PC-3 (cell line): ENCODE measurements around the gene SPIRE2. TPM values are rescaled to one million over a fixed set of nuclear protein-coding genes. Genes with fewer than 3 reads are reported as not detected.
"Not testable (repeated sequence)": the region's sequence is repeated elsewhere in the genome, so short reads cannot be mapped to it uniquely, and the experiment has no call there.

Experiments used
- ATAC-seq: fragments of 200-7000 bp; cut with Tn5 transposase; 2 replicates; pipeline ENCODE4 v1.9.1; 2020; ENCODE audit warnings: mild to moderate bottlenecking, moderate library complexity
- BruUV-seq: library from RNA; stranded (reverse); fragments of 400-500 nt; replicated peaks from 2 replicates; lab custom pipeline; 2021; lab: Mats Ljungman, UMichigan
- CTCF ChIA-PET: fragments of 300-600 bp; sonication (Branson Sonifier 250); formaldehyde crosslinking; loops from one replicate; lab custom pipeline; 2022; ENCODE audit warnings: antibody characterized with exemption; lab: Charles Lee
- POLR2A ChIA-PET: fragments of 300-600 bp; sonication (Branson Sonifier 250); formaldehyde crosslinking; loops from one replicate; lab custom pipeline; 2022; ENCODE audit warnings: antibody characterized with exemption; ENCODE audit not compliant: unreplicated experiment; lab: Charles Lee
- DNase-seq: peaks from one replicate; pipeline ENCODE4 v3.0.0-alpha.2; 2015
- H2AFZ ChIP-seq: fragments of 300-600 bp; sonication (generic); 2 replicates; pipeline ENCODE4 v1.6.0; 2016; ENCODE audit warnings: antibody characterized with exemption, low read length
- H3F3A ChIP-seq: fragments of 300-600 bp; sonication (generic); one replicate; pipeline ENCODE4 v1.6.0; 2017; ENCODE audit warnings: antibody characterized with exemption, low read length, control low read depth, mild to moderate bottlenecking; ENCODE audit not compliant: unreplicated experiment
- H3K27ac ChIP-seq: fragments of 300-600 bp; sonication (generic); 2 replicates; pipeline ENCODE4 v1.5.1; 2016; ENCODE audit warnings: mild to moderate bottlenecking, low read length
- H3K27me3 ChIP-seq: fragments of 300-600 bp; sonication (generic); 2 replicates; pipeline ENCODE4 v1.6.1; 2016; ENCODE audit warnings: low read length, mixed read lengths
- H3K36me3 ChIP-seq: fragments of 300-600 bp; sonication (generic); 2 replicates; pipeline ENCODE4 v1.6.1; 2016; ENCODE audit warnings: low read depth, mixed run types, low read length, mixed read lengths
- H3K4me1 ChIP-seq: fragments of 300-600 bp; sonication (generic); 2 replicates; pipeline ENCODE4 v1.5.1; 2016; ENCODE audit warnings: low read length; ENCODE audit not compliant: insufficient read depth
- H3K4me2 ChIP-seq: fragments of 300-600 bp; sonication (generic); 2 replicates; pipeline ENCODE4 v1.6.0; 2016; ENCODE audit warnings: low read length
- H3K4me3 ChIP-seq: fragments of 300-600 bp; sonication (generic); 2 replicates; pipeline ENCODE4 v1.5.1; 2016; ENCODE audit warnings: mild to moderate bottlenecking, low read length, mixed read lengths
- H3K79me2 ChIP-seq: fragments of 300-600 bp; sonication (generic); 2 replicates; pipeline ENCODE4 v1.6.1; 2017; ENCODE audit warnings: low read length, mixed read lengths
- H3K9ac ChIP-seq: fragments of 300-600 bp; sonication (generic); 2 replicates; pipeline ENCODE4 v1.6.0; 2016; ENCODE audit warnings: mild to moderate bottlenecking, low read length
- H3K9me2 ChIP-seq: fragments of 300-600 bp; sonication (generic); replicated peaks from 2 replicates; pipeline ENCODE4 v1.6.1; 2016; ENCODE audit warnings: mixed run types, low read length, mixed read lengths
- H3K9me3 ChIP-seq: fragments of 300-600 bp; sonication (generic); 2 replicates; pipeline ENCODE4 v1.6.1; 2016; ENCODE audit warnings: low read length, mixed read lengths
- H4K20me1 ChIP-seq: fragments of 300-600 bp; sonication (generic); 2 replicates; pipeline ENCODE4 v1.6.1; 2016; ENCODE audit warnings: low read length, mixed read lengths
- CTCF ChIP-seq: fragments of 300-600 bp; sonication (generic); conservative IDR thresholded peaks from 2 replicates; pipeline ENCODE4 v1.5.1; 2017; ENCODE audit warnings: antibody characterized with exemption, low read depth, mild to moderate bottlenecking, low read length
- EZH2 ChIP-seq: fragments of 300-600 bp; sonication (generic); IDR thresholded peaks from one replicate; pipeline ENCODE4 v1.6.1; 2017; ENCODE audit warnings: antibody characterized with exemption, mild to moderate bottlenecking, low read length; ENCODE audit not compliant: unreplicated experiment
- EZH2phosphoT487 ChIP-seq: fragments of 300-600 bp; sonication (generic); IDR thresholded peaks from 2 replicates; pipeline ENCODE4 v1.6.1; 2018; ENCODE audit warnings: mild to moderate bottlenecking, antibody characterized with exemption, low read length, borderline replicate concordance
- intact Hi-C: fragments of 100-400 bp; cut with micrococcal nuclease; formaldehyde crosslinking; loops from 2 replicates; pipeline ENCODE4 v1.9.0; 2023
- total RNA-seq: library from RNA; depleted of rRNA; stranded (reverse); fragments of >200 nt; gene quantifications from 2 replicates; pipeline ENCODE4 v1.2.3, GENCODE V29; 2014

The SPIRE2 gene
- total RNA-seq, 1 experiment from 2014 or later = 13.2 TPM

GRCh38 chr16:89836484-89836883 is 8.2 kb downstream of the SPIRE2 start:
- H3K27ac ChIP-seq, intact Hi-C loops, BruUV-seq, H3K9me3 ChIP-seq, H3F3A ChIP-seq, CTCF ChIA-PET, H3K79me2 ChIP-seq, H3K9me2 ChIP-seq, H3K4me2 ChIP-seq, H3K9ac ChIP-seq, H3K4me3 ChIP-seq, DNase-seq, POLR2A ChIA-PET, H2AFZ ChIP-seq, H4K20me1 ChIP-seq, H3K36me3 ChIP-seq, ATAC-seq, H3K27me3 ChIP-seq: not testable (repeated sequence)
- H3K4me1 ChIP-seq = peaks cover 27% of the 10 kb centered on the region

DNA sequence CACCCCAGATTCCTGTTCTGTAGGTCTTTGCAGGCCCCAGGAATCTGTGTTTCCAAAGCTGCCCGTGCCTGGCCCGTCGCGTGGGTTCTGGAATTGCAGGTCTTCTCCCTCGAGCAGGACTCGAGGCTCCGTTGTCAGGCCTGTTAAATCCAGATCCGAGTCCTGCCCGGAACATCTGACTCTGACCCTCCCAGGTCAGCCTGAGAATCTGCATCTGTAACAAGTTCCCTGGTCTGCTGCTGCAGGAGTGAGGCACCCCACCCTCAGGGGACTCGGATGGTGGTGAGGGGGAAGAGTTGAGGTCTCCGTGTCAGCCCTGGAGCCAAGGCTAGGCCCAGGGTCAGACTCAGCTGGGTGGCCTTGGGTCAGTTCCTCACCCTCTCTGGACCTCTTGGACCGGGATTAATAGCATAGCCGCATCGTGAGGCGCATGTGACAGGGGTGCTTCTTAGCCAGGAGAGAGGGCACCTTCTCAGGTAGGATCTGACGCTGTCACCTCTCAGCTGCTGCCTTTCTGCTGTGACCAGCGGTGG is 8.8 kb downstream of the SPIRE2 start:
- DNase-seq (no peak), ATAC-seq (no peak)
- Histone ChIP-seq H3K9ac (peak overlapping the region; percentile 34; the same call in 1 of the 2 replicates), H3K27ac (peak overlapping the region; percentile 92), H3K36me3 (no peaks in the 10 kb centered on the region), H3F3A (no peaks in the 10 kb centered on the region), H3K4me1 (peaks cover 27% of the 10 kb centered on the region), H3K79me2 (no peaks in the 10 kb centered on the region), H3K9me2 (no peaks in the 10 kb centered on the region), H3K4me2 (peak overlapping the region; percentile 79), H3K4me3 (no peak overlapping the region), H3K27me3 (no peaks in the 10 kb centered on the region), H3K9me3 (no peaks in the 10 kb centered on the region), H2AFZ (no peak overlapping the region; the same call in 1 of the 2 replicates), H4K20me1 (no peaks in the 10 kb centered on the region)
- TSS peak; percentile 41 for BruUV-seq
- ChIA-PET CTCF (no interaction called here), POLR2A (no interaction called here)
- no peak for TF ChIP-seq CTCF
- TF ChIP-seq EZH2phosphoT487 = no peak
- TF ChIP-seq EZH2 = no peak
- intact Hi-C loops = no loop called here

GRCh38 chr16:89841275-89841674 is 13.0 kb downstream of the SPIRE2 start:
- Histone ChIP-seq H3K36me3 (no peaks in the 10 kb centered on the region), H3K4me3 (no peak overlapping the region), H3K9ac (no peak overlapping the region), H3K27ac (no peak overlapping the region), H3K4me1 (peaks cover 31% of the 10 kb centered on the region), H4K20me1 (no peaks in the 10 kb centered on the region), H3K4me2 (no peak overlapping the region), H3K79me2 (no peaks in the 10 kb centered on the region), H3K9me2 (no peaks in the 10 kb centered on the region), H2AFZ (no peak overlapping the region), H3K9me3 (no peaks in the 10 kb centered on the region), H3K27me3 (no peaks in the 10 kb centered on the region), H3F3A (no peaks in the 10 kb centered on the region)
- ChIA-PET CTCF (no interaction called here), POLR2A (no interaction called here)
- DNase-seq (no peak), ATAC-seq (no peak)
- no TSS peak for BruUV-seq
- TF ChIP-seq EZH2 = no peak
- TF ChIP-seq EZH2phosphoT487 = no peak
- TF ChIP-seq CTCF = no peak
- intact Hi-C loops = no loop called here
